ENCODE measurements around the gene HLA-F. TPM values are rescaled to one million over a fixed set of nuclear protein-coding genes. Genes with fewer than 3 reads are reported as not detected.

The HLA-F gene
- polyA plus RNA-seq, 4 donors: 7.1 to 564 (median 203) TPM

GRCh38 chr6:29709188-29709587 is 14.0 kb upstream of the HLA-F start:
- WGBS, 3 donors: 5 to 24% (median 13%) methylated on average over 4 of the region's 4 CpGs
- no peak for DNase-seq
- no peak for FAIRE-seq
- Histone ChIP-seq H3K27me3 (ENCODE audit: control insufficient read depth in 3 of 3, insufficient read depth in 3 of 3, low read length in 3 of 3) (peaks cover 0 to 7% (median 0%) of the 10 kb centered on the region in 3 donors), H3K36me3 (ENCODE audit: control insufficient read depth in 3 of 3, insufficient read depth in 2 of 3, low read depth in 1 of 3, low read length in 3 of 3) (no peaks in the 10 kb centered on the region), H3K9me3 (ENCODE audit: control insufficient read depth in 2 of 2, insufficient read depth in 1 of 2, low read depth in 1 of 2, low read length in 1 of 2) (no peaks in the 10 kb centered on the region), H3K27ac (ENCODE audit: low read depth in 1 of 3, low read length in 2 of 3) (peak overlapping the region in 1 of 3 donors; percentile 84), H3K4me3 (ENCODE audit: low read depth in 1 of 3, low read length in 3 of 3) (no peak overlapping the region), H3K4me1 (ENCODE audit: control insufficient read depth in 3 of 3, insufficient read depth in 2 of 3, low read depth in 1 of 3, low read length in 2 of 3) (no peaks in the 10 kb centered on the region)

- WGBS, 3 donors: 78 to 88% (median 80%) methylated on average over 8 of the region's 8 CpGs
- DNase-seq: no peak
- Histone ChIP-seq H3K27ac (ENCODE audit: low read depth in 1 of 3, low read length in 2 of 3) (peak overlapping the region in 1 of 3 donors; percentile 6), H3K4me1 (ENCODE audit: control insufficient read depth in 3 of 3, insufficient read depth in 2 of 3, low read depth in 1 of 3, low read length in 2 of 3) (no peaks in the 10 kb centered on the region), H3K36me3 (ENCODE audit: control insufficient read depth in 3 of 3, insufficient read depth in 2 of 3, low read depth in 1 of 3, low read length in 3 of 3) (no peaks in the 10 kb centered on the region), H3K27me3 (ENCODE audit: control insufficient read depth in 3 of 3, insufficient read depth in 3 of 3, low read length in 3 of 3) (peaks cover 0 to 13% (median 0%) of the 10 kb centered on the region in 3 donors), H3K9me3 (ENCODE audit: control insufficient read depth in 2 of 2, insufficient read depth in 1 of 2, low read depth in 1 of 2, low read length in 1 of 2) (no peaks in the 10 kb centered on the region), H3K4me3 (ENCODE audit: low read depth in 1 of 3, low read length in 3 of 3) (no peak overlapping the region)
- FAIRE-seq: no peak
Measured at GRCh38 chr6:29710281-29710941, 12.8 kb upstream of the HLA-F start.

- peaks cover 0 to 7% (median 0%) of the 10 kb centered on the region in 3 donors for H3K4me1 ChIP-seq (ENCODE audit: control insufficient read depth in 3 of 3, insufficient read depth in 2 of 3, low read depth in 1 of 3, low read length in 2 of 3)
- DNase-seq: no peak
- H3K9me3 ChIP-seq (ENCODE audit: control insufficient read depth in 2 of 2, insufficient read depth in 1 of 2, low read depth in 1 of 2, low read length in 1 of 2): peaks cover 0 to 2% of the 10 kb centered on the region in 2 donors
- H3K36me3 ChIP-seq (ENCODE audit: control insufficient read depth in 3 of 3, insufficient read depth in 2 of 3, low read depth in 1 of 3, low read length in 3 of 3): peaks cover 3 to 13% (median 7%) of the 10 kb centered on the region in 3 donors
- 9 to 33% (median 11%) methylated on average over 2 of the region's 2 CpGs for WGBS, 3 donors
- peaks cover 0 to 25% (median 0%) of the 10 kb centered on the region in 3 donors for H3K27me3 ChIP-seq (ENCODE audit: control insufficient read depth in 3 of 3, insufficient read depth in 3 of 3, low read length in 3 of 3)
- no peak for FAIRE-seq
- no peak overlapping the region for H3K4me3 ChIP-seq (ENCODE audit: low read depth in 1 of 3, low read length in 3 of 3)
- H3K27ac ChIP-seq (ENCODE audit: low read depth in 1 of 3, low read length in 2 of 3): no peak overlapping the region
Measured at GRCh38 chr6:29720863-29721262, 2.4 kb upstream of the HLA-F start.

- peaks cover 0 to 2% of the 10 kb centered on the region in 2 donors for H3K9me3 ChIP-seq (ENCODE audit: control insufficient read depth in 2 of 2, insufficient read depth in 1 of 2, low read depth in 1 of 2, low read length in 1 of 2)
- peak overlapping the region; percentile 75 to 99 (median 87) for H3K4me3 ChIP-seq (ENCODE audit: low read depth in 1 of 3, low read length in 3 of 3)
- H3K27me3 ChIP-seq (ENCODE audit: control insufficient read depth in 3 of 3, insufficient read depth in 3 of 3, low read length in 3 of 3): peaks cover 0 to 25% (median 0%) of the 10 kb centered on the region in 3 donors
- peaks cover 5 to 18% (median 14%) of the 10 kb centered on the region in 3 donors for H3K36me3 ChIP-seq (ENCODE audit: control insufficient read depth in 3 of 3, insufficient read depth in 2 of 3, low read depth in 1 of 3, low read length in 3 of 3)
- H3K4me1 ChIP-seq (ENCODE audit: control insufficient read depth in 3 of 3, insufficient read depth in 2 of 3, low read depth in 1 of 3, low read length in 2 of 3): peaks cover 0 to 7% (median 0%) of the 10 kb centered on the region in 3 donors
- no peak for FAIRE-seq
- WGBS, 3 donors: 2 to 4% (median 3%) methylated on average over 70 to 76 of the region's 76 CpGs
- DNase-seq: peak; percentile 19 to 37
- peak overlapping the region; percentile 63 to 92 (median 91) for H3K27ac ChIP-seq (ENCODE audit: low read depth in 1 of 3, low read length in 2 of 3)
Measured at GRCh38 chr6:29723666-29724588, 693 bp downstream of the HLA-F start.

GRCh38 chr6:29724937-29725869 is 2.0 kb downstream of the HLA-F start:
- no peak for FAIRE-seq
- Histone ChIP-seq H3K36me3 (ENCODE audit: control insufficient read depth in 3 of 3, insufficient read depth in 2 of 3, low read depth in 1 of 3, low read length in 3 of 3) (peaks cover 5 to 18% (median 14%) of the 10 kb centered on the region in 3 donors), H3K27me3 (ENCODE audit: control insufficient read depth in 3 of 3, insufficient read depth in 3 of 3, low read length in 3 of 3) (peaks cover 0 to 24% (median 0%) of the 10 kb centered on the region in 3 donors), H3K27ac (ENCODE audit: low read depth in 1 of 3, low read length in 2 of 3) (no peak overlapping the region), H3K4me3 (ENCODE audit: low read depth in 1 of 3, low read length in 3 of 3) (peak overlapping the region in 2 of 3 donors; percentile 75 to 99), H3K9me3 (ENCODE audit: control insufficient read depth in 2 of 2, insufficient read depth in 1 of 2, low read depth in 1 of 2, low read length in 1 of 2) (peaks cover 0 to 2% of the 10 kb centered on the region in 2 donors), H3K4me1 (ENCODE audit: control insufficient read depth in 3 of 3, insufficient read depth in 2 of 3, low read depth in 1 of 3, low read length in 2 of 3) (peaks cover 0 to 7% (median 0%) of the 10 kb centered on the region in 3 donors)
- no peak for DNase-seq
- WGBS, 3 donors: 64 to 82% (median 71%) methylated on average over 11 of the region's 11 CpGs

GRCh38 chr6:29726001-29726400 is 2.8 kb downstream of the HLA-F start:
- H3K4me3 ChIP-seq (ENCODE audit: low read depth in 1 of 3, low read length in 3 of 3): peak overlapping the region in 1 of 3 donors; percentile 75
- H3K4me1 ChIP-seq (ENCODE audit: control insufficient read depth in 3 of 3, insufficient read depth in 2 of 3, low read depth in 1 of 3, low read length in 2 of 3): peaks cover 0 to 7% (median 0%) of the 10 kb centered on the region in 3 donors
- no peak for FAIRE-seq
- no peak overlapping the region for H3K27ac ChIP-seq (ENCODE audit: low read depth in 1 of 3, low read length in 2 of 3)
- peaks cover 0 to 17% (median 0%) of the 10 kb centered on the region in 3 donors for H3K27me3 ChIP-seq (ENCODE audit: control insufficient read depth in 3 of 3, insufficient read depth in 3 of 3, low read length in 3 of 3)
- peaks cover 5 to 18% (median 14%) of the 10 kb centered on the region in 3 donors for H3K36me3 ChIP-seq (ENCODE audit: control insufficient read depth in 3 of 3, insufficient read depth in 2 of 3, low read depth in 1 of 3, low read length in 3 of 3)
- DNase-seq: no peak
- H3K9me3 ChIP-seq (ENCODE audit: control insufficient read depth in 2 of 2, insufficient read depth in 1 of 2, low read depth in 1 of 2, low read length in 1 of 2): peaks cover 0 to 2% of the 10 kb centered on the region in 2 donors
- WGBS, 3 donors: 52 to 84% (median 52%) methylated on average over 1 of the region's 1 CpG

- FAIRE-seq (no peak), DNase-seq (no peak)
- H3K4me1 ChIP-seq (ENCODE audit: control insufficient read depth in 3 of 3, insufficient read depth in 2 of 3, low read depth in 1 of 3, low read length in 2 of 3): peaks cover 0 to 7% (median 0%) of the 10 kb centered on the region in 3 donors
- H3K27me3 ChIP-seq (ENCODE audit: control insufficient read depth in 3 of 3, insufficient read depth in 3 of 3, low read length in 3 of 3): peaks cover 0 to 17% (median 0%) of the 10 kb centered on the region in 3 donors
- H3K27ac ChIP-seq (ENCODE audit: low read depth in 1 of 3, low read length in 2 of 3): no peak overlapping the region
- peaks cover 5 to 18% (median 14%) of the 10 kb centered on the region in 3 donors for H3K36me3 ChIP-seq (ENCODE audit: control insufficient read depth in 3 of 3, insufficient read depth in 2 of 3, low read depth in 1 of 3, low read length in 3 of 3)
- WGBS, 3 donors: 89 to 93% (median 92%) methylated on average over 9 of the region's 9 CpGs
- peaks cover 0 to 2% of the 10 kb centered on the region in 2 donors for H3K9me3 ChIP-seq (ENCODE audit: control insufficient read depth in 2 of 2, insufficient read depth in 1 of 2, low read depth in 1 of 2, low read length in 1 of 2)
- no peak overlapping the region for H3K4me3 ChIP-seq (ENCODE audit: low read depth in 1 of 3, low read length in 3 of 3)
Measured at GRCh38 chr6:29726571-29727194, 3.4 kb downstream of the HLA-F start.

Data from small intestine (tissue), 7 donors.